OCI-LY1 (cell line): ENCODE data around the gene HOXD8.

Experiments used
- CTCF ChIP-seq: fragments of 200-600 bp; sonication (generic), shearing (Covaris generic); IDR thresholded peaks from 2 replicates; pipeline ENCODE4 v1.5.1; 2017; ENCODE audit warnings: mild to moderate bottlenecking, antibody characterized with exemption, low read length, moderate library complexity, mixed read lengths
- EZH2 ChIP-seq: fragments of 200-600 bp; sonication (generic), shearing (Covaris generic); IDR thresholded peaks from 2 replicates; pipeline ENCODE4 v1.8.0; 2017; ENCODE audit warnings: borderline replicate concordance, mixed run types, mild to moderate bottlenecking, antibody characterized with exemption, low read length, moderate library complexity, mixed read lengths

GRCh38 chr2:176154576-176155252, 25.2 kb downstream of the HOXD8 start:
- TF ChIP-seq CTCF: no peak
- no peak for TF ChIP-seq EZH2
